ENCODE data around the gene TBCD. TPM values are rescaled to one million over a fixed set of nuclear protein-coding genes. Genes with fewer than 3 reads are reported as not detected.

TBCD gene
- total RNA-seq, 1 donor from 2014 or later, result 59.8 TPM

GRCh38 chr17:82942166-82943130, 190.6 kb downstream of the TBCD start:
- Mint-ChIP-seq H3K27me3 (ENCODE audit: low read depth) (no peaks in the 10 kb centered on the region), H3K9me3 (ENCODE audit: low read depth) (peaks cover 28% of the 10 kb centered on the region), H3K36me3 (ENCODE audit: low read depth) (peaks cover 45% of the 10 kb centered on the region), H3K4me1 (ENCODE audit: low read depth) (no peaks in the 10 kb centered on the region), H3K27ac (ENCODE audit: unreplicated experiment) (no peak overlapping the region), H3K4me3 (ENCODE audit: unreplicated experiment) (no peak overlapping the region)
- no peak for TF ChIP-seq CTCF (IDR thresholded peaks at IDR 0.05)
- DNase-seq (ENCODE audit: low spot score), result peak; percentile 58

GRCh38 chr17:82943339-82943738, 191.5 kb downstream of the TBCD start:
- Mint-ChIP-seq H3K4me3 (ENCODE audit: unreplicated experiment) (no peak overlapping the region), H3K27ac (ENCODE audit: unreplicated experiment) (no peak overlapping the region), H3K4me1 (ENCODE audit: low read depth) (no peaks in the 10 kb centered on the region), H3K36me3 (ENCODE audit: low read depth) (peaks cover 48% of the 10 kb centered on the region), H3K27me3 (ENCODE audit: low read depth) (no peaks in the 10 kb centered on the region), H3K9me3 (ENCODE audit: low read depth) (peaks cover 32% of the 10 kb centered on the region)
- no peak for TF ChIP-seq CTCF (IDR thresholded peaks at IDR 0.05)
- DNase-seq (ENCODE audit: low spot score), result peak; percentile 51

GRCh38 chr17:82943751-82944150, 191.9 kb downstream of the TBCD start:
- H3K4me3 Mint-ChIP-seq (ENCODE audit: unreplicated experiment), result no peak overlapping the region
- H3K36me3 Mint-ChIP-seq (ENCODE audit: low read depth), result peaks cover 48% of the 10 kb centered on the region
- H3K9me3 Mint-ChIP-seq (ENCODE audit: low read depth), result peaks cover 32% of the 10 kb centered on the region
- TF ChIP-seq CTCF (IDR thresholded peaks at IDR 0.05), result no peak
- no peaks in the 10 kb centered on the region for H3K4me1 Mint-ChIP-seq (ENCODE audit: low read depth)
- no peaks in the 10 kb centered on the region for H3K27me3 Mint-ChIP-seq (ENCODE audit: low read depth)
- H3K27ac Mint-ChIP-seq (ENCODE audit: unreplicated experiment), result peak overlapping the region; percentile 17
- peak; percentile 41 for DNase-seq (ENCODE audit: low spot score)

GRCh38 chr17:82944990-82945389, 193.1 kb downstream of the TBCD start:
- Mint-ChIP-seq H3K9me3 (ENCODE audit: low read depth) (peaks cover 40% of the 10 kb centered on the region), H3K27me3 (ENCODE audit: low read depth) (no peaks in the 10 kb centered on the region), H3K4me3 (ENCODE audit: unreplicated experiment) (no peak overlapping the region), H3K36me3 (ENCODE audit: low read depth) (peaks cover 55% of the 10 kb centered on the region), H3K4me1 (ENCODE audit: low read depth) (no peaks in the 10 kb centered on the region), H3K27ac (ENCODE audit: unreplicated experiment) (no peak overlapping the region)
- no peak for DNase-seq (ENCODE audit: low spot score)
- no peak for TF ChIP-seq CTCF (IDR thresholded peaks at IDR 0.05)

GRCh38 chr17:82946081-82946480, 194.2 kb downstream of the TBCD start:
- no peak for TF ChIP-seq CTCF (IDR thresholded peaks at IDR 0.05)
- no peaks in the 10 kb centered on the region for H3K4me1 Mint-ChIP-seq (ENCODE audit: low read depth)
- H3K4me3 Mint-ChIP-seq (ENCODE audit: unreplicated experiment), result no peak overlapping the region
- H3K9me3 Mint-ChIP-seq (ENCODE audit: low read depth), result peaks cover 48% of the 10 kb centered on the region
- H3K27ac Mint-ChIP-seq (ENCODE audit: unreplicated experiment), result no peak overlapping the region
- no peak for DNase-seq (ENCODE audit: low spot score)
- peaks cover 61% of the 10 kb centered on the region for H3K36me3 Mint-ChIP-seq (ENCODE audit: low read depth)
- no peaks in the 10 kb centered on the region for H3K27me3 Mint-ChIP-seq (ENCODE audit: low read depth)
